GM12878 (cell line): ENCODE measurements around the gene C20orf144. TPM values are rescaled to one million over a fixed set of nuclear protein-coding genes. Genes with fewer than 3 reads are reported as not detected.
A peak's percentile ranks its signal among the peaks of the same experiment; 100 is the strongest.

Experiments
- ATAC-seq: fragments of 200-7000 bp; cut with Tn5 transposase; 3 replicates; pipeline ENCODE4 v1.9.1; 2020; ENCODE audit warnings: mild to moderate bottlenecking, moderate library complexity
- BruUV-seq: library from RNA; stranded (reverse); fragments of 400-500 nt; replicated peaks from 2 replicates; lab custom pipeline; 2021; lab: Mats Ljungman, UMichigan
- CTCF ChIA-PET: fragments of 300-600 bp; sonication (Branson Sonifier 250); formaldehyde crosslinking; extraction: SDS; loops from one replicate; lab custom pipeline; 2021; ENCODE audit warnings: inconsistent platforms; lab: Yijun Ruan, JAX
- POLR2A ChIA-PET: fragments of 350-600 bp; formaldehyde crosslinking; extraction: SDS; loops from one replicate; lab custom pipeline; 2021; ENCODE audit warnings: inconsistent platforms; lab: Charles Lee
- RAD21 ChIA-PET: fragments of 300-600 bp; sonication (Branson Sonifier 250); formaldehyde crosslinking; loops from one replicate; lab custom pipeline; 2023; ENCODE audit warnings: antibody characterized with exemption; ENCODE audit not compliant: unreplicated experiment; lab: Charles Lee
- SMC1A ChIA-PET: fragments of 300-600 bp; sonication (Branson Sonifier 250); formaldehyde crosslinking; loops from one replicate; lab custom pipeline; 2023; ENCODE audit not compliant: unreplicated experiment, uncharacterized antibody; lab: Charles Lee
- DNase-seq: peaks from one replicate; pipeline ENCODE4 v3.0.0-alpha.2; 2011; ENCODE audit warnings: low read depth, low spot score
- FAIRE-seq: peaks from 3 replicates; lab custom pipeline; 2011; peaks lifted over from hg19 to GRCh38; lab: Jason Lieb, UNC
- H2AFZ ChIP-seq: 2 replicates; pipeline ENCODE4 v1.6.0; 2011; ENCODE audit warnings: low read depth, low read length, control low read depth; ENCODE audit not compliant: control insufficient read depth
- H3K27ac ChIP-seq: 2 replicates; pipeline ENCODE4 v1.5.1; 2011; ENCODE audit warnings: control low read depth; ENCODE audit not compliant: control insufficient read depth, insufficient read depth
- H3K27me3 ChIP-seq, 2 experiments: replicated peaks in 1 of 2; 2 replicates each; pipeline versions ENCODE4 v1.6.0 to v1.6.1; 2011; ENCODE audit warnings: low read length in 1 of 2; ENCODE audit not compliant: control insufficient read depth in 2 of 2, insufficient read depth in 2 of 2
- H3K36me3 ChIP-seq, 2 experiments: 2 replicates each; pipeline ENCODE4 v1.5.1; 2011; ENCODE audit warnings: low read length in 1 of 2; ENCODE audit not compliant: control insufficient read depth in 2 of 2, insufficient read depth in 2 of 2
- H3K4me1 ChIP-seq: 2 replicates; pipeline ENCODE4 v1.6.1; 2011; ENCODE audit warnings: mild to moderate bottlenecking, low read length, moderate library complexity, mixed read lengths; ENCODE audit not compliant: control insufficient read depth, insufficient read depth
- H3K4me2 ChIP-seq: 2 replicates; pipeline ENCODE4 v1.6.0; 2011; ENCODE audit warnings: control low read depth; ENCODE audit not compliant: control insufficient read depth, insufficient read depth
- H3K4me3 ChIP-seq: fragments of 200-600 bp; sonication (generic); 2 replicates; pipeline ENCODE4 v1.5.1; 2016
- H3K79me2 ChIP-seq: 2 replicates; pipeline ENCODE4 v1.6.0; 2011; ENCODE audit warnings: low read length; ENCODE audit not compliant: control insufficient read depth, insufficient read depth
- H3K9ac ChIP-seq: 2 replicates; pipeline ENCODE4 v1.8.0; 2011; ENCODE audit warnings: low read length, control low read depth, mixed read lengths; ENCODE audit not compliant: control insufficient read depth, insufficient read depth
- H3K9me3 ChIP-seq: replicated peaks from 3 replicates; pipeline ENCODE4 v1.5.1; 2011; ENCODE audit warnings: mild to moderate bottlenecking, low read length; ENCODE audit not compliant: control insufficient read depth, insufficient read depth
- H4K20me1 ChIP-seq: 2 replicates; pipeline ENCODE4 v1.6.0; 2011; ENCODE audit not compliant: control insufficient read depth, insufficient read depth
- BACH1 ChIP-seq: fragments of 450-650 bp; IDR thresholded peaks from 2 replicates; pipeline ENCODE4 v1.6.1; 2017; ENCODE audit warnings: mild to moderate bottlenecking, borderline replicate concordance
- BHLHE40 ChIP-seq, 2 experiments: fragments of 450-650 bp in 1 of 2; IDR thresholded peaks; 2 replicates each; pipeline ENCODE4 v1.6.1; 2011 to 2017; ENCODE audit warnings: low read depth in 2 of 2, borderline replicate concordance in 1 of 2, improper control_type of control experiment in 1 of 2, low read length in 1 of 2, mild to moderate bottlenecking in 1 of 2
- CBX3 ChIP-seq: fragments of 200-600 bp; sonication (generic); IDR thresholded peaks from 2 replicates; pipeline ENCODE4 v1.6.1; 2016; ENCODE audit warnings: low read depth, borderline replicate concordance
- CEBPB ChIP-seq, 2 experiments: fragments of 150-350 bp in 1 of 2; IDR thresholded peaks; 2 replicates each; pipeline ENCODE4 v1.6.1; 2012 to 2014; ENCODE audit warnings: low read depth in 2 of 2, low read length in 2 of 2, borderline replicate concordance in 1 of 2, inconsistent platforms in 1 of 2
- DPF2 ChIP-seq: fragments of 450-650 bp; IDR thresholded peaks from 2 replicates; pipeline ENCODE4 v1.6.1; 2017; ENCODE audit warnings: mild to moderate bottlenecking
- GATAD2B ChIP-seq: fragments of 450-650 bp; conservative IDR thresholded peaks from 2 replicates; pipeline ENCODE4 v1.6.1; 2017; ENCODE audit warnings: low read depth, mild to moderate bottlenecking, moderate library complexity
- IKZF2 ChIP-seq, 2 experiments: fragments of 450-650 bp; IDR thresholded peaks; 2 replicates each; pipeline ENCODE4 v1.6.1; 2017; ENCODE audit warnings: mild to moderate bottlenecking in 2 of 2, moderate library complexity in 2 of 2
- IRF4 ChIP-seq: IDR thresholded peaks from 2 replicates; pipeline ENCODE4 v1.6.1; 2011; ENCODE audit warnings: low read depth, low read length
- NBN ChIP-seq: fragments of 450-650 bp; IDR thresholded peaks from 2 replicates; pipeline ENCODE4 v1.6.1; 2016
- NFYB ChIP-seq: IDR thresholded peaks from 2 replicates; pipeline ENCODE4 v1.6.1; 2011; ENCODE audit warnings: low read depth, mild to moderate bottlenecking, low read length, improper control_type of control experiment, moderate library complexity; ENCODE audit not compliant: insufficient read depth
- POLR2AphosphoS5 ChIP-seq: IDR thresholded peaks from 2 replicates; pipeline ENCODE4 v1.6.1; 2011; ENCODE audit warnings: mild to moderate bottlenecking, low read length, inconsistent platforms
- POU2F2 ChIP-seq: IDR thresholded peaks from 3 replicates; pipeline ENCODE4 v1.6.1; 2011; ENCODE audit warnings: low read depth, mild to moderate bottlenecking, low read length, borderline replicate concordance
- RB1 ChIP-seq: fragments of 450-650 bp; formaldehyde crosslinking; IDR thresholded peaks from 2 replicates; pipeline ENCODE4 v1.6.1; 2017; ENCODE audit warnings: mild to moderate bottlenecking, borderline replicate concordance
- SMARCA5 ChIP-seq: fragments of 450-650 bp; IDR thresholded peaks from 2 replicates; pipeline ENCODE4 v1.6.1; 2017; ENCODE audit warnings: mild to moderate bottlenecking
- STAT3 ChIP-seq: IDR thresholded peaks from 2 replicates; pipeline ENCODE4 v1.6.1; 2011; ENCODE audit warnings: low read depth, low read length, improper control_type of control experiment
- SUZ12 ChIP-seq: fragments of 200-600 bp; sonication (generic); IDR thresholded peaks from one replicate; pipeline ENCODE4 v1.6.1; 2018; ENCODE audit warnings: antibody characterized with exemption, mild to moderate bottlenecking; ENCODE audit not compliant: unreplicated experiment
- TBL1XR1 ChIP-seq: IDR thresholded peaks from 2 replicates; pipeline ENCODE4 v1.6.1; 2012; ENCODE audit warnings: low read depth, low read length, improper control_type of control experiment
- TCF3 ChIP-seq: IDR thresholded peaks from 2 replicates; pipeline ENCODE4 v1.6.1; 2012; ENCODE audit warnings: low read depth, mild to moderate bottlenecking, low read length, borderline replicate concordance; ENCODE audit not compliant: insufficient read depth
- WGBS: methylation state at CpG from one replicate; pipeline ENCODE4 v1.1.6; 2016; ENCODE audit warnings: low lambda C conversion rate; ENCODE audit not compliant: insufficient replicate concordance, insufficient coverage; ENCODE audit errors: missing lambda C conversion rate; 5-methylcytosine and 5-hydroxymethylcytosine counted together
- in situ Hi-C: fragments of 300-500 bp; cut with MboI; formaldehyde crosslinking; loops from 9 replicates; pipeline ENCODE4 v1.14.3; 2018; ENCODE audit warnings: mixed read lengths
- intact Hi-C: fragments of 100-400 bp; cut with micrococcal nuclease; formaldehyde crosslinking; loops from one replicate; pipeline ENCODE4 v1.14.2; 2022; ENCODE audit not compliant: unreplicated experiment
- polyA plus RNA-seq, 11 experiments: library from polyadenylated mRNA; depleted of rRNA in 4 of 11; unstranded in 6 of 11; stranded (reverse) in 5 of 11; fragments of >200 nt; fragmentation: Nextera tagmentation in 4 of 11; fragmentation: Illumina TruSeq in 1 of 11; extraction: Ambion mirVana in 4 of 11; extraction: Trizol in 1 of 11; gene quantifications; 1 replicate in 1 of 11; 2 replicates in 10 of 11; pipeline versions ENCODE4 v1.2.1 to v1.2.3, GENCODE V29; 2011 to 2016; ENCODE audit warnings: inconsistent platforms in 2 of 11, missing spikeins in 2 of 11, low read depth in 1 of 11
- total RNA-seq, 4 experiments: library from RNA; depleted of rRNA in 3 of 4; stranded (reverse); fragments of >200 nt in 3 of 4; fragmentation: Illumina TruSeq in 1 of 4; extraction: Trizol in 1 of 4; gene quantifications; 2 replicates each; pipeline versions ENCODE4 v1.2.1 to v1.2.3, GENCODE V29; 2013 to 2021
- TF ChIP-seq, protein P1 (sequence below), 3 experiments: IDR thresholded peaks in 2 of 3; conservative IDR thresholded peaks in 1 of 3; 2 replicates each; pipeline ENCODE4 v1.5.1; 2011; ENCODE audit warnings: low read depth in 3 of 3, low read length in 3 of 3, mild to moderate bottlenecking in 3 of 3, control low read depth in 2 of 3, moderate library complexity in 2 of 3, inconsistent platforms in 1 of 3, mixed read lengths in 1 of 3; ENCODE audit not compliant: control insufficient read depth in 2 of 3, insufficient read depth in 1 of 3; ENCODE audit errors: extremely low read depth in 1 of 3
- TF ChIP-seq, protein P2 (sequence below): fragments of 450-650 bp; IDR thresholded peaks from 2 replicates; pipeline ENCODE4 v1.6.1; 2014; ENCODE audit warnings: mild to moderate bottlenecking

Gene C20orf144
- total and polyA plus RNA-seq, 10 of the 15 experiments (the other 5 are each of a cell fraction or from before 2014, with no cell fraction given), result 0.04 to 0.62 (median 0.23) TPM; not detected in 2

GRCh38 chr20:33667676-33668465 lies 5.7 kb downstream of the C20orf144 start:
- Histone ChIP-seq H4K20me1 (peaks cover 4% of the 10 kb centered on the region; the same call in 1 of the 2 replicates), H3K9me3 (no peaks in the 10 kb centered on the region), H3K4me2 (peak overlapping the region; percentile 99), H3K4me3 (peak overlapping the region; percentile 75), H3K27me3 (no peaks in the 10 kb centered on the region), H3K36me3 (no peaks in the 10 kb centered on the region), H3K9ac (peak overlapping the region; percentile 36), H2AFZ (peak overlapping the region; percentile 39), H3K27ac (peak overlapping the region; percentile 65), H3K79me2 (peaks cover 2% of the 10 kb centered on the region), H3K4me1 (peaks cover 26% of the 10 kb centered on the region)
- CTCF ChIA-PET, result interaction anchor here (0.5 to 4.1 kb wide), 37 partner anchors 9 to 1457 kb away, joined by 3 to 43 read pairs (median 4); partner anchors contain the start of genes CBFA2T2, CDK5RAP1, E2F1 and PXMP4
- WGBS, result 1% methylated on average over 44 of the region's 47 CpGs
- BruUV-seq, result no TSS peak
- SMC1A ChIA-PET, result interaction anchor here (0.6 to 4.0 kb wide), 19 partner anchors 12 to 266 kb away, joined by 3 to 20 read pairs (median 4); partner anchors contain the start of genes CBFA2T2, CDK5RAP1 and SNTA1
- RAD21 ChIA-PET, result interaction anchor here (0.6 to 3.3 kb wide), 29 partner anchors 8 to 295 kb away, joined by 3 to 25 read pairs (median 4); partner anchors contain the start of genes CBFA2T2, CDK5RAP1, PXMP4 and SNTA1
- FAIRE-seq (peak; percentile 49), DNase-seq (no peak), ATAC-seq (peak; percentile 72)
- POLR2A ChIA-PET, result interaction anchor here (0.6 to 3.3 kb wide), 8 partner anchors 11 to 271 kb away, joined by 3 to 20 read pairs (median 5); partner anchors contain the start of gene CBFA2T2
- intact Hi-C loops, result loop anchor here (2.0 to 10.0 kb wide), 2 partner anchors 63 to 457 kb away; partner anchors contain the start of gene ZNF341
- in situ Hi-C loops, result no loop called here
- no peak for TF ChIP-seq CBX3
- peak; percentile 40; the same call in 1 of the 2 replicates for TF ChIP-seq DPF2
- TF ChIP-seq, protein P1, sequence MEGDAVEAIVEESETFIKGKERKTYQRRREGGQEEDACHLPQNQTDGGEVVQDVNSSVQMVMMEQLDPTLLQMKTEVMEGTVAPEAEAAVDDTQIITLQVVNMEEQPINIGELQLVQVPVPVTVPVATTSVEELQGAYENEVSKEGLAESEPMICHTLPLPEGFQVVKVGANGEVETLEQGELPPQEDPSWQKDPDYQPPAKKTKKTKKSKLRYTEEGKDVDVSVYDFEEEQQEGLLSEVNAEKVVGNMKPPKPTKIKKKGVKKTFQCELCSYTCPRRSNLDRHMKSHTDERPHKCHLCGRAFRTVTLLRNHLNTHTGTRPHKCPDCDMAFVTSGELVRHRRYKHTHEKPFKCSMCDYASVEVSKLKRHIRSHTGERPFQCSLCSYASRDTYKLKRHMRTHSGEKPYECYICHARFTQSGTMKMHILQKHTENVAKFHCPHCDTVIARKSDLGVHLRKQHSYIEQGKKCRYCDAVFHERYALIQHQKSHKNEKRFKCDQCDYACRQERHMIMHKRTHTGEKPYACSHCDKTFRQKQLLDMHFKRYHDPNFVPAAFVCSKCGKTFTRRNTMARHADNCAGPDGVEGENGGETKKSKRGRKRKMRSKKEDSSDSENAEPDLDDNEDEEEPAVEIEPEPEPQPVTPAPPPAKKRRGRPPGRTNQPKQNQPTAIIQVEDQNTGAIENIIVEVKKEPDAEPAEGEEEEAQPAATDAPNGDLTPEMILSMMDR (IDR thresholded peaks at IDR 0.05 in 2 of 3, conservative IDR thresholded peaks at IDR 0.05 in 1 of 3; ENCODE audit: control insufficient read depth in 2 of 3, extremely low read depth in 1 of 3, insufficient read depth in 1 of 3, low read depth in 3 of 3, low read length in 3 of 3), result peak; percentile 92 to 99 (median 96); a peak in 5 of 6 replicates
- 0 out of 3 replicates have a peak, but pooled peaks have one; percentile 27 for TF ChIP-seq POU2F2
- TF ChIP-seq BACH1, result 0 out of 2 replicates have a peak, but pooled peaks have one; percentile 31
- no peak for TF ChIP-seq CEBPB (IDR thresholded peaks at IDR 0.05; ENCODE audit: borderline replicate concordance in 1 of 2, low read depth in 2 of 2, low read length in 2 of 2)
- 0 out of 2 replicates have a peak, but pooled peaks have one; percentile 25 for TF ChIP-seq TCF3
- TF ChIP-seq SUZ12, result no peak
- peak; percentile 92; the same call in 1 of the 2 replicates for TF ChIP-seq SMARCA5
- TF ChIP-seq, protein P2, sequence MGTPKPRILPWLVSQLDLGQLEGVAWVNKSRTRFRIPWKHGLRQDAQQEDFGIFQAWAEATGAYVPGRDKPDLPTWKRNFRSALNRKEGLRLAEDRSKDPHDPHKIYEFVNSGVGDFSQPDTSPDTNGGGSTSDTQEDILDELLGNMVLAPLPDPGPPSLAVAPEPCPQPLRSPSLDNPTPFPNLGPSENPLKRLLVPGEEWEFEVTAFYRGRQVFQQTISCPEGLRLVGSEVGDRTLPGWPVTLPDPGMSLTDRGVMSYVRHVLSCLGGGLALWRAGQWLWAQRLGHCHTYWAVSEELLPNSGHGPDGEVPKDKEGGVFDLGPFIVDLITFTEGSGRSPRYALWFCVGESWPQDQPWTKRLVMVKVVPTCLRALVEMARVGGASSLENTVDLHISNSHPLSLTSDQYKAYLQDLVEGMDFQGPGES, result 0 out of 2 replicates have a peak, but pooled peaks have one; percentile 16
- TF ChIP-seq BHLHE40 (IDR thresholded peaks at IDR 0.05; ENCODE audit: borderline replicate concordance in 1 of 2, low read depth in 2 of 2, low read length in 1 of 2), result peak in 1 of 2 experiments; percentile 37; a peak in 2 of 4 replicates
- peak in 1 of 2 experiments; percentile 42; a peak in 3 of 4 replicates for TF ChIP-seq IKZF2 (IDR thresholded peaks at IDR 0.05)
- peak; percentile 59 for TF ChIP-seq GATAD2B
- no peak for TF ChIP-seq NFYB
- TF ChIP-seq STAT3, result no peak
- TF ChIP-seq TBL1XR1, result no peak
- 0 out of 2 replicates have a peak, but pooled peaks have one; percentile 18 for TF ChIP-seq IRF4
- no peak for TF ChIP-seq POLR2AphosphoS5
- 0 out of 2 replicates have a peak, but pooled peaks have one; percentile 51 for TF ChIP-seq NBN
- peak; percentile 88 for TF ChIP-seq RB1
